Measurements from ENCODE around the gene ITPR1.

DNA sequence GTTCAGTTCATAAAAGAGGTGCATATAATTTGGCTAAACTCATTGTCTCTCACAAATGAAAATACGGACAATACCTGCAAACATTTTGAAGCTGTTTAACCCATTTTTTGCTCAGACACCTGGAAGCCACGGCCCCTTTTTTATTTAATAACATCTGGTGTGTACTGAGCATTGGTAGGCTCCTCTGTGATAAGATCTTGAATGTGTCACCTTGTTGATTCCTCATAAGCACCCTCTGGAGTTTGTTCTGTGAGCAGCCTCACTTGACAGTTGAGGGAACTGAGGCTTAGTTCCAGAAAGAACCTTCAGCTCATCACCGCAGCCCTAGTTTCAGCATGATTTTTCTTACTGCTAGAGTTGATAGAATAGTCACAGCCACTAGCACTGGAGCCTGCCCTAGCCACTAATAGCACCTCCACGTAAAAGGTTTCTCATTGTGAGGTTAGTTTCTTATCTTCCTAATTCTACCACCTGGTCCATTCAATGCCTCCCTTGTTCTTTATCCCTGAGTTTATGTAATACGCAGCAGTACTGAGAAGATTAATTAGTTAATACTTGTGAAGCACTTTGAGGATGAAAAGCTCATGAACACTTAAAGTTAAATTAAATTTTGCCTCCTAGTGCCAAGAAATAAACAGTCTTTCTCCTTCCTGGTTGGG lies 71.9 kb downstream of the ITPR1 start:
- TF ChIP-seq, protein P1, sequence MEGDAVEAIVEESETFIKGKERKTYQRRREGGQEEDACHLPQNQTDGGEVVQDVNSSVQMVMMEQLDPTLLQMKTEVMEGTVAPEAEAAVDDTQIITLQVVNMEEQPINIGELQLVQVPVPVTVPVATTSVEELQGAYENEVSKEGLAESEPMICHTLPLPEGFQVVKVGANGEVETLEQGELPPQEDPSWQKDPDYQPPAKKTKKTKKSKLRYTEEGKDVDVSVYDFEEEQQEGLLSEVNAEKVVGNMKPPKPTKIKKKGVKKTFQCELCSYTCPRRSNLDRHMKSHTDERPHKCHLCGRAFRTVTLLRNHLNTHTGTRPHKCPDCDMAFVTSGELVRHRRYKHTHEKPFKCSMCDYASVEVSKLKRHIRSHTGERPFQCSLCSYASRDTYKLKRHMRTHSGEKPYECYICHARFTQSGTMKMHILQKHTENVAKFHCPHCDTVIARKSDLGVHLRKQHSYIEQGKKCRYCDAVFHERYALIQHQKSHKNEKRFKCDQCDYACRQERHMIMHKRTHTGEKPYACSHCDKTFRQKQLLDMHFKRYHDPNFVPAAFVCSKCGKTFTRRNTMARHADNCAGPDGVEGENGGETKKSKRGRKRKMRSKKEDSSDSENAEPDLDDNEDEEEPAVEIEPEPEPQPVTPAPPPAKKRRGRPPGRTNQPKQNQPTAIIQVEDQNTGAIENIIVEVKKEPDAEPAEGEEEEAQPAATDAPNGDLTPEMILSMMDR (IDR thresholded peaks at IDR 0.05; ENCODE audit: low read depth, low read length), result no peak
- no peak for TF ChIP-seq POLR2A (IDR thresholded peaks at IDR 0.05; ENCODE audit: extremely low read depth, insufficient read length)

Measured in NB4 (cell line).